Fibroblast of skin of abdomen (primary cell): ENCODE data around the gene MRPL9.

ENCODE experiments used
- DNase-seq: peaks from one replicate; pipeline ENCODE4 v3.0.0-alpha.2; 2013

The MRPL9 gene

DNA sequence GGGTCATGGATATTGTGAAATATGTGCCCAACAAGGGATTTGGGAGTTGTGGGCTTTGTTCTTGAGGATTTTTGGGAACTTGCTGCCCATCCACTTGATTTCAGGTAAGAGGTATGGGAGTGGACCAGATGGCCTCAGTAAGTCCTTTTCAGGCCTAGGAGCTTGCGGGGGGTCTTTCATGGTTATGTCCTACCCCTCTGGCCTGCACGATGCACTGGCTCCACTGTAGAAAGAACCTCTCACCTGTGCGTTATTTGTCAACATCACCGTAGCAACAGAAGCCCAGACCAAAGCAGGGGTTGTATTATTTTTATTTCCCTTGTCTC lies 33.4 kb downstream of the MRPL9 start:
- no peak for DNase-seq

DNA sequence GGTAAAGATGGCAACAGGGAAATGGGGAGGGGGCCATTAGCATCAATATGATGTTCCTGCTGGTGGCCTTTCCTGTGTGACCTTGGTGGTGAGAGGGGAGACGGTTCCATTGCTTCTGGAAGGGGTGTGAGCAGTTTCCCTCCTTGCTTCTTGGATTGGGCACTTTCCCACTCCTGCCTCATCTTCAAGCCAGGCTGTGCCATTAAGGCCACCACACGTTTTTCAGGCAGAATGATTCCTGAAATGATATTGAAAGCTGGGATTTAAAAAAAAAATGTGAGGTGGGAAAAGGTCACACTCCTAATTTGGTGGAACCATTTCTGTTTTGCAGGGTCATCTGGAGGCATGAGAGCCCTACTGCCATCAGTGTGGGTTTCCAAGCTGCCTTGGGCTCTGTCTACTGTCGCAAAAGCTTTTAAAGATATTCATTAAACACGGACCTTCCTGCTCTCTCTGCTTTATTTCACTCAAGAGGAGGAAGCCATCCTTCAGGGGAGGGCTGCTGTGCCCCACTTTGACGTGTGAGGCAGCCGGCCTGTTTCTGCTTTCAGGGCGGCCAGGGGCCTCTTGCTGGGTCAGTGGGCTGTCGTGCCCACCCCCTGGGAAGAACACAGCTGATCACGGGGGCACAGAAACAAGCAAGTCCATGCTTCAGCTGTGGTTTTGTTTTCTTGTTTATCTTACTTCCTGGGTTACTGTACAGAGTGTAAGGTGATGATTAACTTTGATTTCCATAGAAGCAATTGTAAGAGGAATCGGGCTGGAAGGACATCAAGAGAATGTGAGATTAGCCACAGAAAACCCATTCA lies 33.9 kb downstream of the MRPL9 start:
- DNase-seq = no peak

DNA sequence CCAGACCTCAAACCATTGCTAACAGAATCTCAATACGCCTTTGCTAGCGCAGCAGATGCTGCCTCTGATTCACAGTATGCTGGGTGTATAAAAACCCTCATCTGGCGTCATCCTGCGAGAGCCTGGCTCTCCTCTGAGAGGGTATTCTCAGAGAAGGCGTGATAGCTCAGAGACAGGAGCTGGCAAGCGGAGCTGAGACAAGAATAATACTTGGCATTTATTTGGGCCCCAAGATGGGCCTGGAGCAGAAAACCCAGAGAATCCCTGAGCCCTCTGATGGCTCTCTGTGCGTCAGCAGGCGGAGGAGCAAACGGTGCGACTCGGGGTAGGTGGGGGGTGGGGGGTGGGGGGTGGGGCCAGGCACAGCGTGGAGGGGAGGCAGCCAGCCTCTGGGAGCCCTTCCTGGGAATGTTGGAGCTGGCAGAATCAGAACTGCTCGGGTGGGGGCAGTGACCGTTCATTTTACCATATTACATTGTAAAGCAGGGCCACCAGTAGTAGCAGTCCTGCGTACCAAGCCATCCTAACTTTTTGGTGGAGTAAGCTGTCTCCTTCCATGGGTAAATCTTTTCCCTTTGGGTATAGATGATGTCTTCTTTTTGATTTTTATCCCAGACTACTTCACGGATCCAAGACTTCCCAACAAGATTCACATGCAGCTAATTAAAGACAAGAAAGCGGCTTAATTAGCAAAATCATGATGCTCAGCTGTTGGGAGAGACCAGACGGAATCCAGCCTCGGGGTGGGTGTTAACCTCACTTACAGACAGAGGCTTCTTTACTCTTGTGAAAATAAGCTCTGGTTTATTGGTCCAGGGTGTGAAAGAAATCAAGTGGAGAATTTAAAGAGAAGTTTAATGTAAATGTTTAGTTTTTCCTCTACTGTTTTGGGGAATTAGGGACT lies 34.9 kb downstream of the MRPL9 start:
- DNase-seq = peak; percentile 63

DNA sequence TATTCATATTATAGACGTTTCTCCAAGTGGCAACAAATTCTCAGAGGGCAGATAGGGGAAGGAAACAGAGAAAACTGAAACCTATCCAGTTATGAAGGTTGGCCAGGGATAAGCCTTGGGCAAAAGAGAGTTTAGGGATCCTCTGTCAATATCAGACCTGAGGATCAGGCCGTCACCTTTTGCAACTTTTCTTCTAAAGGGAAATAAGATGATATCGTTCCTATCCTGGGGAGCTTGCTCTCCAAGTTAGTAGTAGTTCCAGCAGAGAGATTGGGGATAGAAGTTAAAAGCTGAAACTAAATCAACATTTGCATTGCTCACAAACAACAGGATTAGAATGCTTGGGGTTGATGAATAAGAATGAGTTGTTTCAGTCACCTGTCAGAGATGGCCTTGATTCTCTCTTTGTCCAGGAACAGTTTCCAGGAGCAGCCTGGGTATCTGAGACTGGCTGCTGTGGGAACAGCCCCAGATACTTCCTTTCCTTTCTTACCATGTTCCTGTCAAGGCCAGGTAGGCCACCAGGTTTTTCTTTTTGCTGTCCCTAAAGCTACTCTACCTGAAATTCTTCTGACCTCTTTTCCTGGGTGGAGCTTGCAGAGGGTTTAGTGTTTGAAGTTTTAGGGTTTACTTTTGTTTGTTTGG lies 39.4 kb downstream of the MRPL9 start:
- DNase-seq = no peak

DNA sequence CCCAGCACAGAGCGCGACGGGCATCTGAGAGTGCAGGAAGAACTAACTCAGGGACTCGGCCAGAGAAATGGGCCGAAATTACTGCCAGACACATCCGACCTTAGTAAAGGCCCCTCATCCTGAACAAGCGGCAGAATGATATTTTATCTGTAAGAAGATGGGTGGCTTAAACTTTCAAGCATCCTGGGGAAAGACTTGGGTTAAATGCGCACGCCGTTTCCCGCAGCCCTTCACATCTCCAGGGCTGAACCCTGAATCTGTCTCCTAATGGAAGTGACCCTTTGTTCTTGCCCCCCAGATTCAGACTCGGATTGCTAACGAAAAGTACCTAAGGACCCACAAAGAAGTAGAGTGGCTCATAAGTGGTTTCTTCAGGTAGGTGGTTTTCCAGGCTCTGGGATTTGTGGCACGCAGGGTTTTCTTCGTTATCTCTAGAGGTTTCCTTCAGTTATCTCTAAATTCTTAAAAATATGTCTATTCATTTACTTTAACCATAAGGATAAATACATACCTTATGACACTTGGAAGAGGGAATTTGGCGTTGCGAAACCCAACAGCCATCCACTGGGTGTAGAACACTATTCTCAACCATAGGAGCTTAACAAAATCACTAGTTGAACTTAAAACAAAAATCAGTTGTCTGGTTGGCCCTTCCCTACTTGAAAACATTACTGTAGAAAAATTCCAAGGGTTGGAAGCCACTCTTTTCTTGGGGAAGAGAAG lies 41.3 kb downstream of the MRPL9 start:
- no peak for DNase-seq

DNA sequence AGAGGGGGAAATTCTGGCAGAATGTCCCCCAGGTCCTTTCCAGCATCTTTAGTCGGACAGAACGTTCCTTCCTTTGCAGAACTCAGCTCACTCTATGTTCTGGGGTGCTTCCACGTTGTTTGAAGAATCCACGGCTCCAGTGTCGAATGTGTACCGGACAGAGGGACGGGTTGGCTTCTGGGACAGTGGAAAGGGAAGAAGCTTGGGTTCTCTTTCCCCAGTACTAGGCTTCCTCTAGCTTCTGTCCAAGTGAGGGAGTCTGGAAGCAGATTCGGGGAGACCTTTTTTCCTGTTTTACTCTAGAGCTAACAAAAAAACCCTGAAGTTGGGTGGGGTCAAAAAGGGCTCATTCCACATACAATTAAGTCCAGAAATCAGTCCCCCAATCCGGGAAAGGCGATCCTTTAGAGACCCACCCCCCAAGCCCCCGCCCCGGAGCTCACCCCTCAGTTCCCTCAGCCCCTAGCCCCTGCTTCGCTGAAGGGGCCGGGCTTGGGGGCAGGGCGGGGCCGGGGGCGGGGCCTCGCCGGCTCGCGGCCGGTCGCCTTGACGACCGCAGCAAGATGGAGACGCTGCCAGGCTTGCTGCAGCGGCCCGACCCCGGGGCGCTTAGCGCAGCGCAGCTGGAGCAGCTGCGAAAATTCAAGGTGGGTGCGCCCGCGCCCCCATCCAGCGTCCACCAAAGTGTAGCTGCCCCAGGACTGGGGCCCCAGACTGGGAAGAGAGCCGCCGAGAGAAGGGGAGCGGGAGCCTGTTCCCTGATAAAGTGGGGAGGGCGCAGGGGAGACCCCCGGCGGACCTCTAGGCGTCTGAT lies 42.1 kb downstream of the MRPL9 start, which contains the start of gene RIIAD1:
RIIAD1 (plus strand) TSS at position 549 of the 814 bp plus-strand sequence; CDS start at position 564, 15 bp downstream.
- DNase-seq = no peak

DNA sequence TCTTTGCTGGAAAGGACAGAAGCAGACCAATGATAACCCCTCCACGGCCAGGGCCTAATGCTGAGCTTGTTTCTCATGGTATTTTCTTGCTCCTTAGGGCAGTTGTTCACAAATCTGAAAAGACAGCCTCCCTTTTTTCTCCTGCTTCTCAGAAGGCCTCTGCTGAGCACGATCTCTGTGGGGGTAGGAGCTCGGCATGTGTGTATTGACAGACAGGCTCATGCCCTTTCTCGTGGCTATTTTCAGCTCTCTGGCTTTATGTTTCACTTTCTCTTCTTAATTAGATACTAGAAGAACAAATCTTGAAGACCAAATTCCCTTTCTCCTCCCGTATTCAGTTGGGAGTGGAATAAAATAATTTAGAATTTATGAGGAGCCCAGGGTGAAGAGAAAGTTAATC lies 42.7 kb downstream of the MRPL9 start:
- no peak for DNase-seq

DNA sequence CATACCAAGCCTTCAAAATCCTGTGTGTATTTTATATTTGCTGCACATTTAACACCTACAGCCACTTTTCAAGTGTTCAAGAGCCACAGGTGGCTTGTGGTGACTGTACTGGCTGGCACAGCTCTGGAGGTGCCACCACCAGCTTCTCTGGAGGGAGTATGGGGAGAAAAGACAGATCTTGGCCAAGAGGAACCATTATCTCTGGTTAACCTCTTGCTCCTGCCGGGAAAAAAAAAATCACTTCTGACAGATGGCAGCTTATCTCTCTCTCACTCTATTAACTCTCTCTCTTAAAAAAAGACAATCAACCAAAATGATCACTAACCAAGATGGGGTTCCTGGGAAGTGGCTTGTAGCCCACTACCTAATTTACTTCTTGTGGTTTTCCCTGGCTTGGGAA lies 43.2 kb downstream of the MRPL9 start:
- no peak for DNase-seq

DNA sequence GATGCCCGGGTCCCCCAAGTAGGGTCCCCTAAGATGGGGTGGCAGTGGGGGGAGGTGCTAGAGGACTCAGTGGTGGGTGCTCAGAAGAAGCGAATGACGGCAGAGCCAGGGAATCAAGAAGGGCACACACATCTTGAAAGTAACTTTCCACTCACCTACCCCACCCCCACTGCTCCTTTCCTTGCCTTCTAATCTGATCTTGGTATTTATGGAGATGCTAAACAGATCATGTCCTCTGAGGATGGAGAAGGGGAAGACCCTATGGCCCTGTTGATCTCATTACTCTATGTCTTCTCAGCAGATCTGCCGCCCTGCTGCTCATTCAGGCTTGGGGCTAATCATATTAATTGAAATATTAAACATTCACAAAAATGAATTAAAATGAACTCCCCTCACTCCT lies 44.6 kb downstream of the MRPL9 start:
- no peak for DNase-seq

DNA sequence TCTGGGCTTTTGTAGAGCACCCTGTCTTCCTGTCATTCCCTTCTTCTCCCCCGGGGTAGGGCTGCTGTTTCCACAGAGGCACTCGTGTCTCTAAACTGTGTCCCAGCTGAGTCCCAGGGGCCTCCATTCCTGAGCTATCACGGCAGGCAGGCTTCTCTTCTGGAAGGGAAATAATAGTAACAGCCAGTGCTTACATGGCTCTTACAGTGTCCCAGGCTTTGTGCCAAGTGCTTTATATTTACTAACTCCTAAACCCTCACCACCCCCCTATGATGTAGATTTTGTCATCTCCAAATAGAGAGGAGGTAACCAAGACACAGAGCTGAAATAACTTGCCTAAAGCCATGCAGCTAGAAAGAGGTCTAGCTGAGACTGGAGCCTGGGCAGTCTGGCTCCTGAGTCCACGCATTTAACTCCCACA lies 45.3 kb downstream of the MRPL9 start:
- DNase-seq = no peak

DNA sequence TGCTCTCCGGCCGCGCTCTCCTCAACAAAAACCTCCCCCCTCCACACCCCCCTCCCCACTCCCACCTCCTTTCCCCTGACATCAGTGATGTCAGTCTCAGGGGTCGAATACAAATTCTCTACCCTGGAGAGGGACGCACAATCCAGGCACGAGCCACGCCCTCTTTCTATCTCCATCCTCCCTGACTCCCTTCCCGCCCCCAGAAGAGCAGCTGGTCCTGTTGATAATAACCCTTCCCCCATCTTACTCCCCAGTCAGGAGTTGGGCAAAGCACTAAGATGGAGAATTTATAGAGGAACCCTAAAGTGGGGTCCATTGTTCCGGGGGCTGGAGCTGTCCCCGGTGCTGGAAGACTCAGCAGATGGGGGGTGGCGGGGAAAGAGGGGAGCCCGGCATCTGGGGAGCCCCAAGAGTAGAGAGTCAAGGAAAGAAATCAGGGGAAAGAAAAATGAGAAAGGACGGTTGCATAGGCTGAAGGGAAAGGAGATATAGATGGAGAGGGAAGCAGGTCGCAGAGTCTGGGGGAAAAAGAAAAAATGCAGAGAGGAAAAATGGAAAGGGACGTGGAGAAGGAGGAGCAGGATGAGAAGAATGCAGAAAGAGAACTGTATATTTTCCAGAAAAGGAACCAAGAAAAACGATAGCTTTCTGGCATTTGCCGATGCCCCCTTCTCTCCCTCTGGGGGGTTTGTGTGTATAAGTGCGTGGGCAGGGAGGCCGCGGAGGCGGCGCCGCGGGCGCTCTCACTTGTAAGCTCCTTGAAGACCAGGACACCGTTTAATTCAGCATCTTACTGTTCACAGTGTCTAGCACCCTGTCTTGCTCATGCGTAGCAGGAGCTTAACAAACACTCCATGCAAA lies 46.3 kb downstream of the MRPL9 start, which contains the start of gene CELF3:
CELF3 (minus strand) TSS at position 33 of the 861 bp plus-strand sequence. CDS start 783 bp downstream, outside the sequence.
- DNase-seq = no peak

DNA sequence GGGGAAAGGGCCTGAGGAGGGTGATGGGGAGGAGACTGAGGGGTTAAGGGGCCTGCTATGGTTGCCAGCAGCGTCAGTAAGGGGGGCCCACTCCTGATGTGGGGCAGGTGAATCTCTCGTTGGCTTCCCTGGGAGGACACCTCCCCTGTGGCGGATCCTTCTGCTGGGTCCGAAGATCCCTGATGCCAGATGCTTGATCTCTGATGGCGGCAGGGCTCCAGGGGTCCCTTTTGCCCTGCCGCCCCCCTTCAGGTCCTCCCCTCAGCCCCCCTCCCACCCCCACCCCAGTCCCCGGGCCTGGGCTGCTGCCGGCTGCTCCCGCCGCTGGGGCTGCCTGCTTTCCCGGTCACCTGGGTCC lies 46.9 kb downstream of the MRPL9 start:
- DNase-seq = no peak

DNA sequence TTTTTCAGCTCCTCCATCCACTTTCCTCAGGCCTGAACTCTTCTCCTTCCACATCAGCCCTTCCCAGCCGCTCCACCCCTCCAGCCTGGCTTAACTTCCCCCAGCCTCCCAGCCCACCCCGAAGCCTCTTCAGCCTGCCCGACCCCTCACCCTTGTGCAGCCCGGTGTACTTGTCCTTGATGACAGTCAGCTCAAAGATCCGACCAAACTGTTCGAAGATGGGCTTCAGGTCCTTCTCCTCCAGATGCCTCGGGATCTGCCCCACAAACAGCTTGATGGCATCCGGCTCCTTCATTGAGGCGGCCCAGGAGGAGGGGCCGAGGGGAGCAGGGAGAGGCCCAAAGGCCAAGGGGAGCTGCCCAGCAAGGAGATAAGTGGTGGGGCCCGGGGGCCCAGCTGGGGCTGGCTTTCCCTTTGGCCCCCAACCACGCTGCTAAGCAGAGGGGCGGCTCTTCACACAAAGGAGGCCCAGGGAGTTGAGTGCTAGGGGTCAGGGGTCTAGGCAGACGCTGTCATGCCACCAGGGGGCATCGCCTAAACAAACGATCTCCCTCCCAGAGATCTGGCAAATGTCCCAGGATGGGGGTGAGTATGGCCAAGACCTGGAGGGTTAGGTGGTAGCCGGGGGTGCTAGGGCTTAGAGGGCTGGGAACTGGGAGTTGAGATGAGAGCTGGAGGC lies 47.4 kb downstream of the MRPL9 start:
- no peak for DNase-seq

DNA sequence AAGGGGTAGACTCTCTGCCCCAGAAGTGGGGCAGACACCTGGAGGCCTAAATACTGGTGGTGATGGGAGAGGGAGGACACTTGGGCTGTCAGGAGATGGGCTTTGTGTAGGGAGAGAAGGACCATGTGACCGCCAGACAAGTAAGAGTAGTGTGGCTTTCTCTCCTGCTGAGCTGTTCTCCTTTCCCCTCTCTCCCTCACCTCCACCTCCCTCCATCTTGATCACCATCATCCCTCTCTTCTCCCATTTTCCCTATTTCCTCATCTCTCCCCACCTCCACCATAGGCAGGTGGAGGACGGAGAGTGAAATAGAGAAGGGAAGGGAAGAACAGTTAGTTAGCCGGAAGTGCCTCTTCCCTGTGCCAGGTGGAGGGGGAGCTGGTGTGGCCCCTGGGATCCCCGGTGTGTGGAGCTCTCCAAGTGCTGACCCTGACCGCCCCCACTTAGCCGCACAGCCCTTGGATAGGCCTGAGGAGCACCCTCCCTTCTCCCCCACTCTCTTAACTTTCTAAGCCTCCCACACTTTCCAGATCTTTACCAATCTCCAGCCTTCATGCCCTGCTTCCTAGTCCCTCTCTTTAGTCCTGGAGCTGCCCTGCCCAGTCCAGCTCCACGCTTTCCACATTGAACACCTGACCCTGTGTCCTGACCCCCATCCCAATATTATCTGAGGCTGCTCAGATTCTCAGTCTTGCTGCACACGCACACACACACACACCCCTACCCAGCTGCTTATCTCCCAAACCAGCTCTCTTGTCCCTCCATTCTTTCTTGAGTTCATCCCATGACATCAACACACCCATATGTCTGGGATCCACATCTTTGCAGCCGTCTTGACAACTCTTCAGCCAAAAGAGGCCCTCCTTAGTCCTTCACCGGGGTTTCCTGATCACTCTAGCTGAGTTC lies 48.2 kb downstream of the MRPL9 start:
- DNase-seq = no peak

DNA sequence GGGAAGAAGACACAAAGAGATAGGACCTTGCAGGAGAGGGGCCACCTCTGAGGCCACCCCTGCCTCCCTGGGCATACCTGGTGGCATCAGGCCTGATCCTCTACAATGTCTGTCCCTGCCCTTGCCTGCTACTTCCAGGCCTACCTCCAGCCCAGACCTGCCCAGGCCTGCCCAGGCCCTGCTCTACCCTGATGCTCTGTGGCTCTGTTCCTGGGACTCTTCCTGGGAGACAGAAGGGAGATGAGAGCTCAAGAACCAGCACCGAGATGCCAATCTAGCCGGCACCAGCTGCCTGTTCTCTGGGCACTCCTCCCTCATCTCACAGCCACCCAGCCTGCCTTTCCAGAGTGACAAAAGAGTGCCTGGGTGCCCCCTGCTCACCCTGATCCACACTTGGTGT lies 49.4 kb downstream of the MRPL9 start:
- no peak for DNase-seq

DNA sequence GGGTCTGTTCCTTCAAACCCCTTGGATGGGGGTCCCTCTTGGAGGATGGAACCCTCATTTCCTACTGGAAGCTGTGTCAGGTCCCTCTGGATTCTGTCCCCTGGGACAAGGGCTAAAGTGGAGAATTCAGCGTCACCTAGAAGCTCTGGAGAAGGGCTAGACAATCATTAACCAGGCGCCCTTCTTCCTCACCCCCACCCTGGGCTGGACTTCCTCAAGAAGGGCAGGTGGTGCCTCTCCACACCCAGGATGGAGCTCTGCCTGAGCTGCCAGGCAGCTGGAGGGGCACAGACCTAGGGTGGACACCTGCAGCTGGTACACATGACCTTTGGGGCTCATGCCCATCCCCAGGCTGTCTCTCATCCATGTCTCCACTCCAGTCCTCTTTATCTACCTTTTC lies 50.3 kb downstream of the MRPL9 start:
- DNase-seq = no peak

DNA sequence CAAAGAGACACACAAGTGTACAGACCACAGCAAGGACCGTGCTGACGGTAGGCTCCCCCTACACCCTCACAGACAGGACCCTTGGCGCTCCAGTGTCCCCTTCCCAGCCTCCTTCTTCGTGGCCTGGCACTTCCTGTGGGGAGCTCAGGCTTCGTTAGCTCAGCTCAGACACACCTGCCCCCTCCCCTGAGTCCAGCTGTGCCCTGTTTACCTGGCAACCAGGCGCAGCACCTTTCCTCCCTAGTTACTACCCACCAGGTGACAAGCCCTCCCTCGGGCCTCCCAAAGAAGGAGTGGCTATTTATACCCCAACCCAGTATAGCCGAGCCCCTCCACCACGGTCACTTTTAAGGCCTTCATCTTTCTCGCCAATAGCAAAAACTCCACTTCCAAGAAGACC lies 51.3 kb downstream of the MRPL9 start:
- DNase-seq = no peak

DNA sequence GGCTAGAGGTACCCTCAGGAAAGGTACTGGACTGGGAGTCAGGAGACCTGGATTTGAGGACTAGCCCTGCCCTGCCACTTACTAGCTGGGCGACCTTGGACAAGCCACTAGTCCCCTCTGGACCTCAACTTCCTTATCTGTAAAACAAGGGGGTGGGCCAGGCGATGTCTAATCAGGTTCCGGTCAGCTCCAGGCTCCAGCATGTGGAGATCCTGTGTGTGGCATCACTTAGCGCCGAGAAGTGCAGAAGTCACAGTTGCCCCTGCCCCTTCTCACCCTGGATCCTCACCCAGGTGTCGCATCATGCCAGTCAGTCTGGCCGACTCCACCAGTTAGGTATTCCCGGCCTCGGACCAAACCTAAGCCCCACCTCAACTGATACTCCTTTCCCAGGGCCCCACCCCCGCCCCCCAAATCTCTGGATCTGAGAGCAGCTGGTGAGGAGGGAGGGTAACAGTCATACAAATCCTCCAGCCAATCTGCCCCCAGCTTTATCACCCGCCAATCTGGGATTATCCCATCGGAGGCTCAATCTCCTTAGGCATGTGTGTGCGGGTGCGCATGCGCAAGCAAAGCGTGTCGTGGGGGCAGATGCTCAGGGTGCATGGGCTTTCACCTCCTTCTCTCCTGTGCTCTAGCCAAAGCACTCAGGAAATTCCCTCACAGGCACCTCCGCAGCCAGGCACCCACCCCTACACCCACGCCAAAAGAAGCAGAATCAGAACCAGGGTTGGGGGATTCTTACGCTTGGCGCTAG lies 52.1 kb downstream of the MRPL9 start:
- DNase-seq = no peak
